Measurements from ENCODE around the gene DGCR2. TPM values are rescaled to one million over a fixed set of nuclear protein-coding genes. Genes with fewer than 3 reads are reported as not detected.
A peak's percentile ranks its signal among the peaks of the same experiment; 100 is the strongest.

The DGCR2 gene
- total and polyA plus RNA-seq, 2 donors from 2014 or later, result 37.5 to 67.7 TPM

DNA sequence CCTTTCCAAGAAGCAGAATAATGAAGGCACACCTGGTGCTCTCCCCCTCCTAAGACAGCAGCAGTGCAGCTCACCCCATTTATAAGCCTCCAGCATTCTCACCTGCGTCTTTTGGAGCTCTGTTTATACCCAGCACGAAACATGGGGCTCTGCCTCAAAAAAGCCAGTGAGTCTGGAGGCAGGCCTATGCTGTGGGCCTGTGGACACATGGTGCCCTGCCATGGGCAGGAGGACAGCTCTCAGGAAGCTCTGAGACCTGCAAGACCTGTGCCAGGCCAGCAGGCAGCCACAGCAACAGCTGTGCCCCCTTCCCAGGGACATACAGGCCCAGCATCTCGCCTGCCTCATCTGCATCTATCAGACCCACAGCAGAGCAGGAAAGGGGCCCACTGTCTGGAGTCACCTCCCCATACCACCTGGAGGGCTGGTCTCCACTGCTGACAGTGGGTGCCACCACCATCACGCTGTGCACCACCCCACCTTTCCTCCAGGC is 64.2 kb downstream of the DGCR2 start:
- FAIRE-seq, result no peak
- Histone ChIP-seq H3K4me1 (ENCODE audit: control insufficient read depth in 2 of 3, insufficient read depth in 2 of 3, low read depth in 1 of 3, low read length in 3 of 3) (peaks cover 0 to 8% (median 7%) of the 10 kb centered on the region in 3 donors), H3K9me3 (ENCODE audit: control insufficient read depth in 2 of 3, insufficient read depth in 1 of 3, low read length in 3 of 3) (no peaks in the 10 kb centered on the region), H3K27ac (ENCODE audit: low read depth in 2 of 2, low read length in 2 of 2) (no peak overlapping the region), H3K9ac (ENCODE audit: low read length in 3 of 3) (no peak overlapping the region), H3K4me3 (ENCODE audit: low read length in 3 of 3) (no peak overlapping the region), H3K36me3 (ENCODE audit: control insufficient read depth in 2 of 3, insufficient read depth in 3 of 3, low read length in 3 of 3) (peaks cover 4 to 32% (median 6%) of the 10 kb centered on the region in 3 donors), H3K27me3 (ENCODE audit: control insufficient read depth, insufficient read depth, low read length) (no peaks in the 10 kb centered on the region)
- intact Hi-C loops (cut with DNase I), result no loop called here
- DNase-seq, result peak in 1 of 5 donors; percentile 46
- TF ChIP-seq, protein P1, sequence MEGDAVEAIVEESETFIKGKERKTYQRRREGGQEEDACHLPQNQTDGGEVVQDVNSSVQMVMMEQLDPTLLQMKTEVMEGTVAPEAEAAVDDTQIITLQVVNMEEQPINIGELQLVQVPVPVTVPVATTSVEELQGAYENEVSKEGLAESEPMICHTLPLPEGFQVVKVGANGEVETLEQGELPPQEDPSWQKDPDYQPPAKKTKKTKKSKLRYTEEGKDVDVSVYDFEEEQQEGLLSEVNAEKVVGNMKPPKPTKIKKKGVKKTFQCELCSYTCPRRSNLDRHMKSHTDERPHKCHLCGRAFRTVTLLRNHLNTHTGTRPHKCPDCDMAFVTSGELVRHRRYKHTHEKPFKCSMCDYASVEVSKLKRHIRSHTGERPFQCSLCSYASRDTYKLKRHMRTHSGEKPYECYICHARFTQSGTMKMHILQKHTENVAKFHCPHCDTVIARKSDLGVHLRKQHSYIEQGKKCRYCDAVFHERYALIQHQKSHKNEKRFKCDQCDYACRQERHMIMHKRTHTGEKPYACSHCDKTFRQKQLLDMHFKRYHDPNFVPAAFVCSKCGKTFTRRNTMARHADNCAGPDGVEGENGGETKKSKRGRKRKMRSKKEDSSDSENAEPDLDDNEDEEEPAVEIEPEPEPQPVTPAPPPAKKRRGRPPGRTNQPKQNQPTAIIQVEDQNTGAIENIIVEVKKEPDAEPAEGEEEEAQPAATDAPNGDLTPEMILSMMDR (IDR thresholded peaks at IDR 0.05; ENCODE audit: borderline replicate concordance, extremely low read depth, insufficient read depth), result no peak

DNA sequence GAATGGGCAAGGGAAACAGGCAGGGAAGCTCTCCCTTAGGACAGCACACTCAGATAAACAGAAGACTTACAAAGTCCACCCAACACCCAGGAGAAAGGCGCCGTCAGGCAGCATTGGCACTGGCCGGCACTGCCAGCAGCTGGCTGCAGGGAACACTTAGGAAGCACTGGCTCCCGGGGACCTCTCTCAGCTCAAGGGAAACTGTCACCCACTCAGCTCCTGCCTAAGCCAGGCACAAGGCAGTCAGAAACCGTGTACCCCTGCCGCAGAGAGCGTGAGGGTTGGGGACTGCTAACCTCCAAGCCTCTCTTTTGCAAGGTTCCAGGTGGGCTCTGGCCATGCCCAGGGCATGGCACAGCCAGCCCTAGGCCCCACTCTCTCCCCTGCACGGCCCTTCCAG is 64.7 kb downstream of the DGCR2 start:
- H3K9ac ChIP-seq (ENCODE audit: low read length in 3 of 3), result no peak overlapping the region
- no peak overlapping the region for H3K4me3 ChIP-seq (ENCODE audit: low read length in 3 of 3)
- peaks cover 4 to 32% (median 6%) of the 10 kb centered on the region in 3 donors for H3K36me3 ChIP-seq (ENCODE audit: control insufficient read depth in 2 of 3, insufficient read depth in 3 of 3, low read length in 3 of 3)
- no peak overlapping the region for H3K27ac ChIP-seq (ENCODE audit: low read depth in 2 of 2, low read length in 2 of 2)
- no peaks in the 10 kb centered on the region for H3K9me3 ChIP-seq (ENCODE audit: control insufficient read depth in 2 of 3, insufficient read depth in 1 of 3, low read length in 3 of 3)
- peaks cover 0 to 8% (median 5%) of the 10 kb centered on the region in 3 donors for H3K4me1 ChIP-seq (ENCODE audit: control insufficient read depth in 2 of 3, insufficient read depth in 2 of 3, low read depth in 1 of 3, low read length in 3 of 3)
- intact Hi-C loops (cut with DNase I), result no loop called here
- DNase-seq (peak in 1 of 5 donors; percentile 22), FAIRE-seq (no peak)
- no peaks in the 10 kb centered on the region for H3K27me3 ChIP-seq (ENCODE audit: control insufficient read depth, insufficient read depth, low read length)
- TF ChIP-seq, protein P1 (IDR thresholded peaks at IDR 0.05; ENCODE audit: borderline replicate concordance, extremely low read depth, insufficient read depth), result no peak

DNA sequence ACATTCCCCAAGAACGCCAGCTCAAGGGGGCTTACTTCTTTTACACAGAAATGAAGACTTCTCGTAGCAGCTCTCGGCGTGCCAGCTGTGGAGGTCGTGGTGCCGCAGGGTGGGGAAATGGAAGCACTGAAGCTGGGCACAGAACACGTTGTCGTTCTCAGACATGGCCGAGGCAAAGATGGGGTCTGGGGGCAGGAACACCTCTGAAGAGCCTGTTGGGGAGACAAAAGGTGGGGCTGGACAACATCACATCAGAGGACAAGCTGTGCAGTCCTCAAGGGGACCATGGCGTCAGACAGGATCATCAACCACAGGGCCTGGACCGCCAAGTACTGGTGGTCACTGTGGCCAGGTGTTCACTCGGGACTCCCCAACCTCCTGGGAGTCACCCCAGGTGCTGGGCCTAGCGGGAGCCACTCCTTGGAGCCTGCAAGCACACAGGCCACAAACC is 65.2 kb downstream of the DGCR2 start:
- FAIRE-seq (no peak), DNase-seq (peak in 1 of 5 donors; percentile 67)
- TF ChIP-seq, protein P1 (IDR thresholded peaks at IDR 0.05; ENCODE audit: borderline replicate concordance, extremely low read depth, insufficient read depth), result no peak
- Histone ChIP-seq H3K9me3 (ENCODE audit: control insufficient read depth in 2 of 3, insufficient read depth in 1 of 3, low read length in 3 of 3) (no peaks in the 10 kb centered on the region), H3K9ac (ENCODE audit: low read length in 3 of 3) (no peak overlapping the region), H3K36me3 (ENCODE audit: control insufficient read depth in 2 of 3, insufficient read depth in 3 of 3, low read length in 3 of 3) (peaks cover 4 to 32% (median 7%) of the 10 kb centered on the region in 3 donors), H3K4me1 (ENCODE audit: control insufficient read depth in 2 of 3, insufficient read depth in 2 of 3, low read depth in 1 of 3, low read length in 3 of 3) (peaks cover 0 to 5% (median 5%) of the 10 kb centered on the region in 3 donors), H3K4me3 (ENCODE audit: low read length in 3 of 3) (no peak overlapping the region), H3K27ac (ENCODE audit: low read depth in 2 of 2, low read length in 2 of 2) (no peak overlapping the region), H3K27me3 (ENCODE audit: control insufficient read depth, insufficient read depth, low read length) (no peaks in the 10 kb centered on the region)
- intact Hi-C loops (cut with DNase I), result no loop called here

DNA sequence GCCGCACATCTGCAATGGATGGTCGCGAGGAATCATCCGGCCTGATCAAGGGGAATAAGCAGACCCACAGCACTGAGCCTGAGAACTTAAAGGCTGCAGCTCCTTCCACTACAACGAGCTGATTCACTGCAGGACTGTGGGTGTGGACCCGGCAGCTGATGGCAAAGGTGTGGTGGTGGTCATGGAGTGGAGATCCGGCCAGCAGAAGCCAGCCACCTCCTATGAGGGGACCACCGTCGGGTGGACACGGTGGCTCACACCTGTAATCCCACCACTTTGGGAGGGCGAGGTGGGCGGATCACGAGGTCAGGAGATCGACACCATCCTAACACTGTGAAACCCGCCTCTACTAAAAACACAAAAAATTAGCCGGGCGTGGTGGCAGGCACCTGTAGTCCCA is 66.4 kb downstream of the DGCR2 start:
- H3K4me1 ChIP-seq (ENCODE audit: control insufficient read depth in 2 of 3, insufficient read depth in 2 of 3, low read depth in 1 of 3, low read length in 3 of 3), result no peaks in the 10 kb centered on the region
- intact Hi-C loops (cut with DNase I), result no loop called here
- H3K4me3 ChIP-seq (ENCODE audit: low read length in 3 of 3), result no peak overlapping the region
- H3K9ac ChIP-seq (ENCODE audit: low read length in 3 of 3), result no peak overlapping the region
- peaks cover 4 to 38% (median 12%) of the 10 kb centered on the region in 3 donors for H3K36me3 ChIP-seq (ENCODE audit: control insufficient read depth in 2 of 3, insufficient read depth in 3 of 3, low read length in 3 of 3)
- TF ChIP-seq, protein P1 (IDR thresholded peaks at IDR 0.05; ENCODE audit: borderline replicate concordance, extremely low read depth, insufficient read depth), result no peak
- FAIRE-seq (no peak), DNase-seq (peak in 1 of 5 donors; percentile 53)
- no peaks in the 10 kb centered on the region for H3K27me3 ChIP-seq (ENCODE audit: control insufficient read depth, insufficient read depth, low read length)
- H3K27ac ChIP-seq (ENCODE audit: low read depth in 2 of 2, low read length in 2 of 2), result no peak overlapping the region
- no peaks in the 10 kb centered on the region for H3K9me3 ChIP-seq (ENCODE audit: control insufficient read depth in 2 of 3, insufficient read depth in 1 of 3, low read length in 3 of 3)

Data from kidney (tissue), 14 donors.